ENCODE results near the gene PDIA2. TPM values are rescaled to one million over a fixed set of nuclear protein-coding genes. Genes with fewer than 3 reads are reported as not detected.

Gene PDIA2
- total RNA-seq, 1 donor from 2014 or later = 2.2 TPM

DNA sequence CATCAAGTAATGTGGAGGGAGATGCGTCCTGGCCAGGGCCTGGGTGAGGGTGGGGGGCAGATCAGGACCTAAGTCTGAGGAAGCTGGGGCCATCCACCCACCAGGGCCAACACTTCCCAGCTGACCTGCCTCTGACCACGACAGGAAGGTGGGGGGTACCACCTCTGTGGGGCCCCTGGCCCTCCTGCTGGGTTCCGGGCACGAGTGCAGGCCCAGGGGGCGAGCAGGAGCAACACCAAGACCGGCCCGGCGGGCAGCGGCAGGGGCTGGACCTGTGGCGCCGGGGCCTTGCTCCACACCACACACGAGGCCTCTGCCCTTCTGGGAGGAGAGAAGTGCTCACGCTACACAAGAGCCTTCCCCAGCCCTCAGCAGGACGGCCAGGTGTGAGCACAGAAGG, 13.3 kb downstream of the PDIA2 start:
- no peak for DNase-seq (ENCODE audit: low spot score)

DNA sequence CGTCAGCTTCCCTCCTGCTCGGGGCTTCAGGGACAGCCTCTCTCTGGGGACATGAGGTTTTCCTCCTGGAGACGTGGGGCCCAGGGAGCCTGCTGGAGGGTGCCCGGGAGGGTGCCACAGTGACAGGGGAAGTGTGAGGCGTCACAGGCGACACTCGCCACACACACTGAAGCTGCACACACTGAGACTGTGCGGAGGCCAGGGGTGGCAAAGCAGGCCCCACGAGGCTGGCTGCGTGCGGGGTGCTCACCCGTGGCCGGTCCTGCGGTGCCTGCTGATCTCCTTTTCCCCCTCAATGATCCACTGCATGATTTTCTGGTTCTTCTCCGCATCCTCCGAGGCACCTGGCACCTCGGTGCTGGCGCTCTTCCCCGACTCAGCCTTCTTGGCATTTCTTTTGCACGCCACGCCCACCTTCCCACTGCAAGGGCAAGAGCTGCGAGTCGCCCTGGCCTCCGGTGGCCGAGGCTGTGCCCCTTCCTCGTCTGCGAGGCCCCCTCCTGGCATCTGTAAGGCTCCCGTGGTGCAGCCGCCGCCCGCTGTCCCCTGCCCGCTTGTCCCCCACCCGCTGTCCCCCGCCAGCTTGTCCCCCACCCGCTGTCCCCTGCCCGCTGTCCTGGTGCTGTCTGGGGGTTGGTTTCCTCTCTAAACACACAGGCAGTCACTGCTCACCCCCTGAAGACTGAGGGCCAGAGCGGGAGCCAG, 14.0 kb downstream of the PDIA2 start:
- DNase-seq (ENCODE audit: low spot score) = no peak

DNA sequence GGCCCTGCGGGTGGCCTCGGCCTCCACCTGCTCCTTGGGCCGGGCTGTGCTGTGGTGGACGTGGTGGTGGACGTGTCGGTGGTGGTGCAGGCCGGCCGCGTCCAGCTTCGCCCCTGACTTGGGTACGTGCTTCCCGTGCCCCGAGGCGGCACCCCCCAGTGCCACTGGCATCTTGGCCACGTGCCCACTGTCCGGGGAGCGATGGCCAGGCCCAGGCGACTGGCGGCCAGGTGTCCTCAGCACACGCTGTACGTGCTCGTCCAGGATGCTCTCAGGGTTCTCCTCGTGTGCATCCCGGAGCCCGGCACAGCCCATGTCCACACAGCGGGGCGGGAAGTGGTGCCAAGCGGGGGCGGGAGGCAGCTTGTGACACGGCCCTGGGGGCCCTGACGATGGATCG, 14.9 kb downstream of the PDIA2 start:
- DNase-seq (ENCODE audit: low spot score) = no peak

GRCh38 chr16:301235-301634, 18.3 kb downstream of the PDIA2 start:
- no peak for DNase-seq (ENCODE audit: low spot score)

DNA sequence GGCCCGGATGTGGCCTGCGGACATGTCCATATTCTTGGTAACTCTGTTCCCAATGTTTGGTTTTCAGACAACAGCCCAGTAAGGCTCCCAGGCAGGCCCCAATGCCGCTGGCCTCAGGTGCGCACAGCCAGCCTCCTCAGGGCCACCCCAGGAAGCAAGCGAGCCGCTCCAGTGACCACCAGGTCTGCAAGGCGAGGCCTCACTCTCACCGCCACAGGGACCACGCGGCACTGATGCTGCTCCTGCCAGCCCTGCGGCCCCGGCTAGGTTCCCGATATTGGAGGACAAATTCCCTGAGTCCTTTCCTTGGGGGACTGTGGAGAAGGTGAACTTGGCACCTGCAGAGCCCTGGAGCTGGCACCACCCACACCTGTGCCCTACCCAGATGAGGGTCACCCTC, 19.0 kb downstream of the PDIA2 start:
- DNase-seq (ENCODE audit: low spot score) = no peak

DNA sequence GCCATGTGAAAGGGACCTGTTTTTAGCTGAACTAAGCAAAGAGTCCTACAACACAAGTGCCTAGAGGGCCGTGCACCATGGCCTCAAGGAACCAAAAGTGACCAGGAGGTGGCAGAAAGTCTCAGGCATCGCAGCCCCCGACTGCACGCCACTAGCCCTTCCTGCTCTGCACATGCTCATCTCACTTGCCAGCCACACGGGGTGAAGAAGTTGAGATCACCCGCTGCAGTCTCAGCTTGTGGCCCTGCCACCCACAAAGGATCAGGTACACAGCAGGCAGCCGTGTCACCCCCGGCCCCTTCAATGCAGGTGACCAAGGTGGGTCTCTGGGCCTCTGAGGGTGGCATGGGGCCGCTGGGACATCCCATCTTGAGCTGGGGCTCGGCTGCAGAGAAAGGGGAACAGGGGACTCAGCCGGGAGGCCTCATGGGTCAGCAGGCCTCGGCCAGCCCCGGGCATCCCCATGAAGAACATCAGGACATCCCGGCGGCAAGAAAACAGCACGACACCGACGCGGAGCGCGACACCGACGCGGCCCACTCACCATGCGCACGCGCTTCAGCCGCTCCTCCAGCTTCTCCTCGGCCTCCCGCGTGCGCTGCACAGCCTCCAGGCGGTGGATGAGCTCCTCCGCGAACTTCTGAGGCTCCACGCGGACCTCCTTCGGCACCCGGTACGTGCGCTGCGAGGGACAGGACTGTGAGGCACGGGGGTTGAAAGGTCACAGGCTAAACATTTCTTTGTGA, 21.0 kb downstream of the PDIA2 start:
- no peak for DNase-seq (ENCODE audit: low spot score)

- no peak for DNase-seq (ENCODE audit: low spot score)
Measured at GRCh38 chr16:305916-306626, 23.1 kb downstream of the PDIA2 start.

DNA sequence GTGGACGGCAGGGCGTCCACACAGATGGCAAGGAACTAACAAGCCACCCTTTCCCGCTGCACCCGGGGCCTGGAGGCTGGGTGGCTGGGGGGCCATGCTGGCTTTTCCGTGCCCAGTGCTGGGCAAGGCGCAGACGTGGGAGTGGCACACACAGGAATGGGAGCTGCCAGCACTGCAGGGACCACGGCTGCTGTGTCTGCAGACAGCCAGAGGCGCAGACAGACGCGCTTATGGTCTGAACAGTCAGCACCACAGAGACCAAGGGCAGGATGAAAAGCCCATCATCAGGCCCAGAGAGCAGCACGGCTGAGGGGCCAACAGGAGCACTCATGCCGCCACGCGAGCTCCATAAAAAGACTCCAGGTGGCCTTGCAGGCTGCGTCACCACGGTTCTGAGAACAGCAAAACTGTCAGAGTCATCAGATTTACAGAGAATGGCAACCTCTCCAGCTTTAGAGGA, 24.0 kb downstream of the PDIA2 start:
- no peak for DNase-seq (ENCODE audit: low spot score)

DNA sequence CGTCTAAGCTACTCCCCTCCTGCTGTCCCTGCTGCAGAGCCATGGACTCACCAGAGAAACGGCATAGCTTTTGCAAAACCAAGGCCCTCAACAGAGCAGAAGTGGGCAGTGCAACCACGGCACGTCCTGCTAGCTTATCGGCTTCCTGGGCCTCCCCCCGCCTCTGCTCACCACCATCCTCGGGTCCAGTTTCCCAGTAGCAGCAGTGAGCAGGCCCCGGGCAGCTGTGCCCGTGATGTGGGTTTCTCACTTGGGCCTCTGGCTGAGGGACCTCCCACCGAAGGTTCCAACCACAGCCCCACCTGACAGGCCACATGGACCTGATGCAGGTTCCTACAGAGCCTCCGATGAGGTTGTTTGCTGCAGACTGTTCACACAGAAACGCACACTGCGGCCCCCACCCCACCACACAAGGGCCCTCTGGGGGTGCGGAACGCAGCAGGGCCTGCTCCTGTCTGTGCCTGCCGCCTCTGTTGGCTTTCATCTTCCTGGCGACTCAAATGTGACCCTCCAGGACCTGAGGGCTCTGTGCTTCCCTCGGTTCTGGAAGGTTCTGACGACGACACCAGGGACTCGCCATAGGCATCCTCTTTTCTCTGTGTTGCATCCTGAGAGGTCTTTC, 24.8 kb downstream of the PDIA2 start:
- no peak for DNase-seq (ENCODE audit: low spot score)

DNA sequence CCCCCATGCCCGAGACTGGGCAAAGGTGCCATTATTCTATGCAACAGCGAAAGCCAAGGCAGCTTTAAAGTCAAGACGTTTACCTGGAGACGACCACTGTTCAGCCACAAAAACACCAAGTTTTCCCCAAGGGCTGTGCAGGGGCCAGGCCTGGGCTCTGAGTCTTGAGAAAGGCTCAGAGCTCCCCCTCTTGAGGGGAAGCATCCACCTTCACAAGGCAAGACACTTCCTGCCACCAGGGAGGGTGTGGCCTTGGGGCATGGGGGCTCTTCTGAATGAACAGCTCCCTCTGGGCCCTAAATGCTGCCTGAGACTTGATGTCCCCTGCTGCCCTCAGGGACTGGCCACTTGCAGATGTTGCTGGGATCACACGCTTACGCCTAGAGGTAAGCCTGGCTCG, 26.5 kb downstream of the PDIA2 start:
- no peak for DNase-seq (ENCODE audit: low spot score)

DNA sequence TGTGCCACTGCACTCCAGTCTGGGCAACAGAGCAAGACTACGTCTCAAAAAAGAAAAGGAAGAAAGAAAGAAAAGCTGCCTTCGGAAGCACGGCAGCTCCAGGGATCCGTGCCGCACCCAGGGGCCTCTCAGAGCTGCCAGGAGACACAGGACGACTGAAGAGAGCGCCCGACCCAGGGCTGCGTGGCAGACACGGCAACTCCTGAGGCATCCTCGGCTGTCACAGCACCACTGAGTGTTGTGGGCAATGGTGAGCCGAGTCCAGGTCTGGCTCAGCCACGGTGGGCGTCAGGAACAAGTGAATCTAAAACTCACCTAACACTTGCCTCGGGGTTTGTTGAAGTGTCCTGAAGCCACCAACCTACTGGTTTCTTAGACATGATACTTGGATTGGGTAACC, 28.8 kb downstream of the PDIA2 start:
- DNase-seq (ENCODE audit: low spot score) = no peak

DNA sequence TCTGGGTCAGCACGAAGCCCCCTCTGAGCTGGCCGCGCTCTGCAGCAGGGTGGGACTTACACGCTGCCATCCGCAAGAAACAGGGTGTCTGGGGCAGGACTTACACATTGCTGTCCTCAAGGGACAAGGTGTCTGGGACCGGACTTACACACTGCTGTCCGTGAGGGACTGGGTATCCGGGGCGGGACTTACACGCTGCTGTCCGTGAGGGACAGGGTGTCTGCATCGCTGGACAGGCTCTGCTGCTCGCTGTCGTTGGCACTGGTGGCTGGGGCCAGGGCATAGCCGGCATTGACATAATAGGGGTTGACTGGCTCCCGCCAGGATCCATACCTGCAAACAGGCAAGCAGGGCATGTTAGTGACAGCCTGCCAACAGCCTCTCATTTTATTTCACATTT, 31.4 kb downstream of the PDIA2 start:
- DNase-seq (ENCODE audit: low spot score) = no peak

GRCh38 chr16:314795-315299, 31.9 kb downstream of the PDIA2 start:
- DNase-seq (ENCODE audit: low spot score) = no peak

GRCh38 chr16:316741-317464, 33.9 kb downstream of the PDIA2 start:
- no peak for DNase-seq (ENCODE audit: low spot score)

DNA sequence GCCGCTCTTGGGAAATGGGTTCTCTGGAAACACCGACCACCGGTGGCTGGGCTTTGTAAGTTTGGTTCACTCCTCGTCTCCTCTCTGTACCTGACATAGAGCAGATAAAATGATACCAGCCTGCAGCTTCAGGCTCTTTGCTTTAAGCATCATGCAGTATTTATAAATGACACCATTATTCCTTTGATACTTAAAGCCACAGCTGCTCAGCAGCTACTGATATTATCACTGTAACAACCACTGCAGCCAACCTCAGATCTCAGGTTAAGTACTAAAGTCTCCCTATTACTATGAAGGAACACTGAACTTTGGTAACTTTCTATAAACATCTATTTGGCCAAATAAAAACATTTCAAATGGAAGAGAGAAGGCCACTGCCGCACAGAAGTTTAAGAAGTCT, 34.6 kb downstream of the PDIA2 start:
- no peak for DNase-seq (ENCODE audit: low spot score)

GRCh38 chr16:318628-319027, 35.7 kb downstream of the PDIA2 start:
- no peak for DNase-seq (ENCODE audit: low spot score)

GRCh38 chr16:320206-320605, 37.2 kb downstream of the PDIA2 start:
- DNase-seq (ENCODE audit: low spot score) = no peak

- DNase-seq (ENCODE audit: low spot score) = no peak
Measured at GRCh38 chr16:321532-321931, 38.6 kb downstream of the PDIA2 start.

GRCh38 chr16:322476-323143, 39.6 kb downstream of the PDIA2 start:
- no peak for DNase-seq (ENCODE audit: low spot score)

DNA sequence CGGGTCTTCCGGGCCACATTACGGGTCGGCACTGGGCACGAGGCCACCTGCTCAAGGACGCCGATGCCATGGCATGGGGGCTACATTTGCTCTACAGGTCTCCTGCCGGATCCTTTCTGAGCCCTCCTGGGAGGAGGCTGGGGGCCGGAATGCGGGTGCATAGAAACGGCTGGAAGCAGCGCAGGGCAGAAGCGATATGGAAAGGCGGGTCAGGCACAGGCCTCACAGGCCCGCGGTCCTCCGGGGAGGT, 41.2 kb downstream of the PDIA2 start:
- no peak for DNase-seq (ENCODE audit: low spot score)

Measured in mesenteric fat pad (tissue), 1 donor.